ENCODE measurements around the gene ZFC3H1.

GRCh38 chr12:71607494-71608330 is 55.9 kb downstream of the ZFC3H1 start:
- TF ChIP-seq CTCF (IDR thresholded peaks at IDR 0.05) = no peak
- TF ChIP-seq POLR2AphosphoS5 (IDR thresholded peaks at IDR 0.05; ENCODE audit: insufficient read depth in 1 of 2, low read depth in 1 of 2) = no peak
